Measurements from ENCODE around the gene NCL.
A peak's percentile ranks its signal among the peaks of the same experiment; 100 is the strongest.
"Not testable (repeated sequence)": the region's sequence is repeated elsewhere in the genome, so short reads cannot be mapped to it uniquely, and the experiment has no call there.

Gene NCL

GRCh38 chr2:231467613-231468530 lies 3.6 kb upstream of the NCL start:
- DNase-seq (ENCODE audit: low spot score) = no peak

DNA sequence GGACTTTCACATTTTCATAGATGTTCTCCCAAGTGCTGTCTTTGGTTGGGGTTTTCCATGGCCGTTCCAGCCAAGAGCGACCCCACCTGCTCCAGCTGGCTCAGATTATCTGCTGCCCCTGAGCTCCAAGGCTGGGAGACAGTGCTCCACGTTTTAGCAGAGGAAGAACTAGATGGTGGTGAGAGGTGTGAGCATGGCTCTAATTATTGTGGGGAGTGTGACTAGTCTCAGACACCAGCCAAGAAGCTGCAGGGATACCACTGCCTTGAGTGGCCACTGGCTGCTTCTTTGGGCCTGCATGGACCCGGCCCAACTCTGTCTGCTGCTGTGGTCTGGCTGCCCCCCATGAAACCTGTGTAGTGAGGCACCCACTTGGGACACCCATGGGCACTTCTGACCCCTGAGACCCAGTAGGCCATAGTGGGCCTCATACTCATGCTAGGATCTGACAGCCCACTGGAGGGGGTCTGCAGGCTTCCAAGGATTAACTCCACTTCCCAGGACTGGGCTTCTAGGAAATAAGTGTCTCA lies 2.8 kb upstream of the NCL start:
- DNase-seq (ENCODE audit: low spot score) = no peak

GRCh38 chr2:231464576-231465540 lies 574 bp upstream of the NCL start:
- DNase-seq (ENCODE audit: low spot score) = peak; percentile 97

GRCh38 chr2:231462729-231463465 lies 1.4 kb downstream of the NCL start:
- no peak for DNase-seq (ENCODE audit: low spot score)

- no peak for DNase-seq (ENCODE audit: low spot score)
Observed at GRCh38 chr2:231461516-231461971, 2.7 kb downstream of the NCL start.

- DNase-seq (ENCODE audit: low spot score) = not testable (repeated sequence)
Observed at GRCh38 chr2:231460841-231461240, 3.4 kb downstream of the NCL start.

DNA sequence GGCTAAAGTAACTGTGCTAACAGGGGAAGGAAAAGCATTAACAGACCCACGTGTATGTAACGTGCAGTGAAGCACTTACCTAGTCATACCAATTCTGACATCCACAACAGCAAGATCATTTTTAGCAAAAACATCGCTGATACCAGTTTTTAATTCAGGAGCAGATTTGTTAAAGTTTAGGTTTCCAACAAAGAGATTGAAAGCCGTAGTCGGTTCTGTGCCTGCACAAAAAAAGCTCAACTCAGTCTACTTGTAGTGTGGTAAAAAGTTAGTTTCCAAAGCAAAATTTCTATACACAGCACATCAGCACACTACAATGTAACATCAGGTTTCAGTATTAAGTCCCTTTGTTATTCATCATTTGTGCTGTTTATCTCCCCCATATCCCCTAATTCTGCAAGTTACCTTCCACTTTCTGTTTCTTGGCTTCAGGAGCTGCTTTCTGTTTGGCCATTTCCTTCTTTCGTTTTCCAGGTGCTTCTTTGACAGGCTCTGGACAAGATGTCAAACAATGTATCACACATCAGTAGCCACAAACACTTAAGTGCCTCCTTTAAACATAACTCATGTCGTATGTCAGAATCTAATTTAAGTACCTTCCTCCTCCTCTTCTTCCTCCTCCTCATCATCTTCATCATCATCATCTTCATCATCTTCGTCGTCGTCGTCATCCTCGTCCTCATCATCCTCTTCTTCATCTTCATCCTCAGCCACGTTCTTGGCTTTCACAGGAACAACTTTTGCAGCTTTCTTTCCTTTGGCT lies 4.0 kb downstream of the NCL start:
- DNase-seq (ENCODE audit: low spot score) = no peak

- no peak for DNase-seq (ENCODE audit: low spot score)
Observed at GRCh38 chr2:231458368-231458767, 5.9 kb downstream of the NCL start.

DNA sequence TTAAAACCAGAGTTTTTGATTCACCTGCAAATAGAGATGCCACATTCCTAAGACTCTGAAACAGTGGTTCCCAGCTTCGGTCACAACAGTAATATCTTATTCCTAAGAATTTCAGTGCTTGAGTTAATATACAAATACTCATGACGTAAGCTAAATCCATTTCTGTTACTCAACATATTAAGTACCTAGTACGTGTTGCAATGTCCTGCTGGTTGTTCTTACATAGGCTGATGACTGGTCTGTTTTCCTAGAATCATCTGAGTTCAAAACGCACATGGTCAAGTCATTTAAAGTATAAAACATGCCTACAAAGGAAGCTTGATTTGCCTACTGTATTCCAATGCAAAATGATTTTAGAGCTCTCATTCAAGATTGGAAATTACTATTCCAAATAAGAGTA lies 7.2 kb downstream of the NCL start:
- no peak for DNase-seq (ENCODE audit: low spot score)

GRCh38 chr2:231456295-231457004 lies 7.8 kb downstream of the NCL start:
- DNase-seq (ENCODE audit: low spot score) = no peak

DNA sequence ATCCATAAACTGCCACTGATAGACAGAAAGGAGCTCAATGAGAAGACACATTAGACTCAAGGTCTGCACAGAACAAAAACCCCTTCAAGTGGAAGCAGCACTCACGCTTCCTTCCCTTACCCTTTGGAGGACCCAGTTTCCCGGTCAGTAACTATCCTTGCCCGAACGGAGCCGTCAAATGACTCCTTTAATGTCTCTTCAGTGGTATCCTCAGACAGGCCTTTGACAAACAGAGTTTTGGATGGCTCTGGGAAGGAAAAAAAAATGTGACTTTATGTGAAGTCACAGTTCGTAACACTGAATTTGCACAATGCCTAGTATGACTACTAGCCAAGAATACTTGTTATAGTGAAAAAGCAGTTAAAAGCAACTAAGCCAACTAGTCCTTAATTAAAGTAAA lies 8.4 kb downstream of the NCL start:
- DNase-seq (ENCODE audit: low spot score) = no peak

DNA sequence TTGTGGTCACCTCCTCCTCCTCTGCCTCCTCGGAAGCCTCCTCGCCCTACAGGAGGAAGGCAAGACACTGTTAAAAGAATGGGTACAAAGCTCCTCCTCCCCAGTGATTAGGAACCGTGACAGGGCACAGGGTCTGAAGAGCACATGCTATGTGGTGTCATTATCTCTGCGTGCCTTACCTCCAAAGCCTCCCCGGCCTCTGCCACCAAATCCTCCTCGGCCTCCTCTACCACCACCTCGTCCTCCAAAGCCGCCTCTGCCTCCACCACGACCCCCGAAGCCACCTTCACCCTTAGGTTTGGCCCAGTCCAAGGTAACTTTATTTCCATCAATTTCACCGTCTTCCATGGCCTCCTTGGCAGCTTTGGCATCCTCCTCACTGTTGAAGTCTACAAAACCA lies 9.1 kb downstream of the NCL start:
- no peak for DNase-seq (ENCODE audit: low spot score)

- no peak for DNase-seq (ENCODE audit: low spot score)
Observed at GRCh38 chr2:231454361-231454791, 9.9 kb downstream of the NCL start.

- no peak for DNase-seq (ENCODE audit: low spot score)
Observed at GRCh38 chr2:231452799-231453508, 11.3 kb downstream of the NCL start.

DNA sequence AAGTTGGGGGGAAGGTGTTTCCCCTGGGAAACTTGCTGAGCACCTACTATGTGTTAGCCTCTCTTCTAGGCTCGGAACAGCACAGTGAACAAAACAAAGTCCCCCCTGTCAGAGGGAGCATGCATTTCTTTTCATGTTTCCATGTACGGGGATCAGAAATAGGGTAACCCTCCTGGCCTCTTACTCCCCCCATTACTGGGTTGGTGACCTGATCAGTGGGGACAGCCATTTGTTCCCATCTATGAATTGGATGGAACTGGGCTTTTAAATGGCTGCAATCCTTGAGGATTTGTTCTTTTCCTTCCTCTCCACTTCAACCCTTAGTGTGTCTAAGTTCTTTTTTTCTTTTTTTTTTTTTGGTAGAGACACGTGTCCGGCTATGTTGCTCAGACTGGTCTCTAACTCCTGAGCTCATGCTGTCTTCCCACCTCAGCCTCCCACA lies 13.7 kb downstream of the NCL start:
- DNase-seq (ENCODE audit: low spot score) = no peak

GRCh38 chr2:231449503-231450054 lies 14.7 kb downstream of the NCL start:
- DNase-seq (ENCODE audit: low spot score) = no peak

- no peak for DNase-seq (ENCODE audit: low spot score)
Observed at GRCh38 chr2:231436957-231437356, 27.3 kb downstream of the NCL start.

- no peak for DNase-seq (ENCODE audit: low spot score)
Observed at GRCh38 chr2:231433990-231434389, 30.3 kb downstream of the NCL start.

GRCh38 chr2:231431606-231432005 lies 32.7 kb downstream of the NCL start:
- no peak for DNase-seq (ENCODE audit: low spot score)
